GM06990 (cell line): Measurements from ENCODE around the gene ERC2.

Source experiments
- DNase-seq: peaks from one replicate; pipeline ENCODE4 v3.0.0-alpha.2; 2011; ENCODE audit not compliant: insufficient read length; ENCODE audit errors: extremely low read depth
- H3K27me3 ChIP-seq: replicated peaks from 2 replicates; pipeline ENCODE4 v1.6.0; 2011; ENCODE audit warnings: low read length; ENCODE audit not compliant: control insufficient read depth, insufficient read depth
- H3K36me3 ChIP-seq: 2 replicates; pipeline ENCODE4 v1.5.1; 2011; ENCODE audit warnings: low read length; ENCODE audit not compliant: control insufficient read depth, insufficient read depth
- H3K4me3 ChIP-seq: replicated peaks from 2 replicates; pipeline ENCODE4 v1.5.1; 2011; ENCODE audit warnings: low read depth, mild to moderate bottlenecking, control low read depth, low read length
- CTCF ChIP-seq: IDR thresholded peaks from 2 replicates; pipeline ENCODE4 v1.5.1; 2011; ENCODE audit warnings: low read length, control low read depth, mild to moderate bottlenecking, inconsistent platforms; ENCODE audit not compliant: insufficient read depth, poor library complexity, severe bottlenecking

Gene ERC2

GRCh38 chr3:55906896-55907295 lies 561.4 kb downstream of the ERC2 start:
- H3K4me3 ChIP-seq: no peak overlapping the region
- no peak for DNase-seq
- no peaks in the 10 kb centered on the region; the same call in 1 of the 2 replicates for H3K27me3 ChIP-seq
- no peak for TF ChIP-seq CTCF
- no peaks in the 10 kb centered on the region for H3K36me3 ChIP-seq

- TF ChIP-seq CTCF: no peak
- Histone ChIP-seq H3K36me3 (no peaks in the 10 kb centered on the region), H3K4me3 (no peak overlapping the region), H3K27me3 (no peaks in the 10 kb centered on the region; the same call in 1 of the 2 replicates)
- no peak for DNase-seq
Measured at GRCh38 chr3:55904716-55905115, 563.6 kb downstream of the ERC2 start.

- H3K4me3 ChIP-seq: no peak overlapping the region
- no peaks in the 10 kb centered on the region for H3K36me3 ChIP-seq
- H3K27me3 ChIP-seq: no peaks in the 10 kb centered on the region
- TF ChIP-seq CTCF: no peak
- DNase-seq: no peak
Measured at GRCh38 chr3:55903680-55904079, 564.6 kb downstream of the ERC2 start.

- Histone ChIP-seq H3K27me3 (no peaks in the 10 kb centered on the region), H3K4me3 (no peak overlapping the region), H3K36me3 (no peaks in the 10 kb centered on the region)
- TF ChIP-seq CTCF: no peak
- DNase-seq: no peak
Measured at GRCh38 chr3:55902221-55902900, 565.9 kb downstream of the ERC2 start.

GRCh38 chr3:55899887-55900286 lies 568.4 kb downstream of the ERC2 start:
- Histone ChIP-seq H3K36me3 (no peaks in the 10 kb centered on the region), H3K27me3 (no peaks in the 10 kb centered on the region), H3K4me3 (no peak overlapping the region)
- no peak for DNase-seq
- TF ChIP-seq CTCF: peak; percentile 60
